HepG2 (cell line): Measurements from ENCODE around the gene LRRC27. TPM values are rescaled to one million over a fixed set of nuclear protein-coding genes. Genes with fewer than 3 reads are reported as not detected.

Source experiments
- ATAC-seq: fragments of 200-7000 bp; cut with Tn5 transposase; 3 replicates; pipeline ENCODE4 v1.9.1; 2020; ENCODE audit warnings: mild to moderate bottlenecking, moderate library complexity
- BruUV-seq: library from RNA; stranded (reverse); fragments of 400-500 nt; replicated peaks from 2 replicates; lab custom pipeline; 2021; lab: Mats Ljungman, UMichigan
- CTCF ChIA-PET: fragments of 300-600 bp; formaldehyde crosslinking; extraction: SDS; loops from one replicate; lab custom pipeline; 2021; ENCODE audit warnings: low total read pairs, inconsistent platforms, low intra/inter-chr PET ratio; lab: Yijun Ruan, JAX
- POLR2A ChIA-PET: fragments of 350-600 bp; sonication (Branson Sonifier 250); formaldehyde crosslinking; loops from one replicate; lab custom pipeline; 2020; ENCODE audit warnings: antibody characterized with exemption, inconsistent platforms; lab: Yijun Ruan, JAX
- DNase-seq: peaks from one replicate; pipeline ENCODE4 v3.0.0-alpha.2; 2015; ENCODE audit warnings: low spot score
- FAIRE-seq: peaks from 3 replicates; lab custom pipeline; 2011; peaks lifted over from hg19 to GRCh38; lab: Jason Lieb, UNC
- H2AFZ ChIP-seq: one replicate; pipeline ENCODE4 v1.6.1; 2011; ENCODE audit warnings: low read length, inconsistent platforms
- H3K27ac ChIP-seq: fragments of 300-600 bp; 3 replicates; pipeline ENCODE4 v1.8.0; 2011; ENCODE audit warnings: mixed run types, mild to moderate bottlenecking, mixed read lengths, low read length, inconsistent platforms; ENCODE audit not compliant: insufficient read depth; ENCODE audit errors: extremely low read length
- H3K27me3 ChIP-seq, 2 experiments: fragments of 200-600 bp in 1 of 2; 2 replicates in 1 of 2; 3 replicates in 1 of 2; pipeline versions ENCODE4 v1.6.0 to v1.8.0; 2011; ENCODE audit warnings: low read length in 2 of 2, mild to moderate bottlenecking in 2 of 2, moderate library complexity in 2 of 2, inconsistent platforms in 1 of 2; ENCODE audit not compliant: insufficient read depth in 2 of 2, control insufficient read depth in 1 of 2
- H3K36me3 ChIP-seq, 2 experiments: fragments of 200-600 bp in 1 of 2; replicated peaks in 1 of 2; 2 replicates in 1 of 2; 3 replicates in 1 of 2; pipeline versions ENCODE4 v1.5.1 to v1.8.0; 2011; ENCODE audit warnings: low read length in 2 of 2, inconsistent platforms in 1 of 2; ENCODE audit not compliant: insufficient read depth in 2 of 2, control insufficient read depth in 1 of 2
- H3K4me1 ChIP-seq: 2 replicates; pipeline ENCODE4 v1.5.1; 2012; ENCODE audit warnings: low read length, inconsistent platforms; ENCODE audit not compliant: insufficient read depth
- H3K4me2 ChIP-seq: 2 replicates; pipeline ENCODE4 v1.6.0; 2011; ENCODE audit warnings: low read depth, low read length, inconsistent platforms
- H3K4me3 ChIP-seq, 3 experiments: fragments of 200-600 bp in 1 of 3; sonication (generic), shearing (Covaris generic) in 1 of 3; replicated peaks in 1 of 3; 2 replicates each; pipeline ENCODE4 v1.5.1; 2011 to 2016; ENCODE audit warnings: low read length in 3 of 3, inconsistent platforms in 2 of 3, low read depth in 2 of 3, mild to moderate bottlenecking in 2 of 3, control low read depth in 1 of 3, mixed read lengths in 1 of 3; ENCODE audit not compliant: insufficient read depth in 1 of 3
- H3K79me2 ChIP-seq: one replicate; pipeline ENCODE4 v1.6.1; 2011; ENCODE audit warnings: low read length, inconsistent platforms; ENCODE audit not compliant: insufficient read depth
- H3K9ac ChIP-seq: 2 replicates; pipeline ENCODE4 v1.6.0; 2011; ENCODE audit warnings: mild to moderate bottlenecking, low read depth, low read length, inconsistent platforms; ENCODE audit not compliant: insufficient read depth
- H3K9me3 ChIP-seq: 2 replicates; pipeline ENCODE4 v1.5.1; 2012; ENCODE audit warnings: mild to moderate bottlenecking, low read length
- H4K20me1 ChIP-seq: 2 replicates; pipeline ENCODE4 v1.6.0; 2011; ENCODE audit warnings: inconsistent platforms, mild to moderate bottlenecking, low read length, moderate library complexity; ENCODE audit not compliant: insufficient read depth
- ARID4A ChIP-seq: sonication (generic); formaldehyde crosslinking; IDR thresholded peaks from 2 replicates; pipeline ENCODE4 v1.5.0; 2020; ENCODE audit warnings: mild to moderate bottlenecking, missing genetic modification reagents, borderline replicate concordance
- FOXO4 ChIP-seq: sonication (generic); formaldehyde crosslinking; conservative IDR thresholded peaks from 2 replicates; pipeline ENCODE4 v1.8.1; 2023; ENCODE audit warnings: missing genetic modification reagents
- GMEB1 ChIP-seq: sonication (generic); formaldehyde crosslinking; IDR thresholded peaks from 2 replicates; pipeline ENCODE4 v1.5.1; 2020; ENCODE audit warnings: missing genetic modification reagents, mild to moderate bottlenecking, borderline replicate concordance
- KDM5A ChIP-seq: fragments of 200-600 bp; sonication (generic); IDR thresholded peaks from 2 replicates; pipeline ENCODE4 v1.7.0; 2018; ENCODE audit warnings: antibody characterized with exemption, mild to moderate bottlenecking, low read length, borderline replicate concordance
- NR2C2 ChIP-seq: sonication (generic); formaldehyde crosslinking; IDR thresholded peaks from 2 replicates; pipeline ENCODE4 v1.4.0; 2020; ENCODE audit warnings: missing genetic modification reagents, mild to moderate bottlenecking, moderate library complexity, borderline replicate concordance
- SRSF4 ChIP-seq: fragments of 200-400 bp; formaldehyde crosslinking; IDR thresholded peaks from one replicate; pipeline ENCODE4 v1.6.1; 2018; ENCODE audit warnings: mild to moderate bottlenecking, low read depth, low read length, moderate library complexity; ENCODE audit not compliant: poor library complexity, severe bottlenecking
- ZNF207 ChIP-seq: fragments of 450-650 bp; IDR thresholded peaks from 2 replicates; pipeline ENCODE4 v1.6.1; 2016; ENCODE audit warnings: antibody characterized with exemption, borderline replicate concordance
- ZNF30 ChIP-seq: sonication (generic); formaldehyde crosslinking; IDR thresholded peaks from 2 replicates; pipeline ENCODE4 v1.5.0; 2020; ENCODE audit warnings: mild to moderate bottlenecking, missing genetic modification reagents
- ZNF576 ChIP-seq: sonication (generic); formaldehyde crosslinking; IDR thresholded peaks from 2 replicates; pipeline ENCODE4 v1.4.0; 2020; ENCODE audit warnings: mild to moderate bottlenecking, missing genetic modification reagents
- ZNF639 ChIP-seq: conservative IDR thresholded peaks from 2 replicates; pipeline ENCODE4 v1.6.1; 2018; ENCODE audit warnings: missing genetic modification reagents
- ZNF776 ChIP-seq: sonication (generic); formaldehyde crosslinking; IDR thresholded peaks from 2 replicates; pipeline ENCODE4 v1.4.0; 2020; ENCODE audit warnings: mild to moderate bottlenecking, missing genetic modification reagents
- ZNF850 ChIP-seq: sonication (generic); formaldehyde crosslinking; conservative IDR thresholded peaks from 2 replicates; pipeline ENCODE4 v1.9.0; 2021; ENCODE audit warnings: mild to moderate bottlenecking, missing genetic modification reagents
- ZNF883 ChIP-seq: sonication (generic); formaldehyde crosslinking; IDR thresholded peaks from 2 replicates; pipeline ENCODE4 v1.5.1; 2020; ENCODE audit warnings: mild to moderate bottlenecking, missing genetic modification reagents; ENCODE audit errors: not compliant biosample characterization
- WGBS: methylation state at CpG from one replicate; pipeline ENCODE4 v1.1.6; 2017; ENCODE audit warnings: low lambda C conversion rate; 5-methylcytosine and 5-hydroxymethylcytosine counted together
- in situ Hi-C: cut with HindIII; loops from 2 replicates; pipeline ENCODE4 v1.10.0; 2017; ENCODE audit warnings: low pct_unique_long_range_greater_than_20kb; ENCODE audit not compliant: extremely low pct_ligation_motif_present
- intact Hi-C: fragments of 100-400 bp; cut with micrococcal nuclease; formaldehyde crosslinking; loops from one replicate; pipeline ENCODE4 v1.10.0; 2022; ENCODE audit not compliant: unreplicated experiment
- polyA plus RNA-seq, 8 experiments: library from polyadenylated mRNA; depleted of rRNA in 3 of 8; stranded (reverse) in 7 of 8; unstranded in 1 of 8; fragments of >200 nt; fragmentation: Illumina TruSeq in 4 of 8; extraction: Trizol in 4 of 8; gene quantifications; 2 replicates each; pipeline versions ENCODE4 v1.2.1 to v1.2.3, GENCODE V29; 2011 to 2016; ENCODE audit warnings: low read depth in 4 of 8, missing spikeins in 1 of 8, mixed read lengths in 1 of 8; ENCODE audit not compliant: insufficient read depth in 1 of 8
- total RNA-seq, 5 experiments: library from RNA; depleted of rRNA; stranded (reverse); fragments of >200 nt; fragmentation: Illumina TruSeq; extraction: Trizol; gene quantifications; 2 replicates each; pipeline ENCODE4 v1.2.3, GENCODE V29; 2016; ENCODE audit warnings: low read depth in 1 of 5

Gene LRRC27
- total and polyA plus RNA-seq, 2 of the 13 experiments (the other 11 are each of a cell fraction or from before 2014, with no cell fraction given), result 4.2 to 4.6 TPM

- TF ChIP-seq GMEB1 (CRISPR knock-in tag) (no peak), ZNF639 (CRISPR knock-in tag) (no peak), SRSF4 (no peak), ZNF576 (CRISPR knock-in tag) (no peak)
- TF ChIP-seq, all 625 proteins: peak for 0
Measured at GRCh38 chr10:132326344-132326889, 5.6 kb upstream of the LRRC27 start (continued).

GRCh38 chr10:132326925-132327324 is 5.1 kb upstream of the LRRC27 start:
- H3K9me3 ChIP-seq, result no peaks in the 10 kb centered on the region
- ChIA-PET POLR2A (no interaction called here), CTCF (no interaction called here)
- no peak overlapping the region for H3K4me3 ChIP-seq
- H3K27me3 ChIP-seq, result no peaks in the 10 kb centered on the region; a peak in 1 of 5 replicates
- WGBS, result 95% methylated on average over 4 of the region's 4 CpGs
- H3K27ac ChIP-seq, result no peak overlapping the region
- no peaks in the 10 kb centered on the region; the same call in 1 of the 2 replicates for H4K20me1 ChIP-seq
- peaks cover 34% of the 10 kb centered on the region for H3K4me1 ChIP-seq
- no peak overlapping the region for H3K9ac ChIP-seq
- intact Hi-C loops (no loop called here), in situ Hi-C loops (no loop called here)
- DNase-seq (no peak), FAIRE-seq (no peak), ATAC-seq (no peak)
- TF ChIP-seq ZNF30 (CRISPR knock-in tag) (no peak), ZNF207 (no peak), ZNF850 (no peak), KDM5A (no peak), FOXO4 (CRISPR knock-in tag) (no peak), ARID4A (CRISPR knock-in tag) (no peak), ZNF776 (CRISPR knock-in tag) (no peak), ZNF883 (CRISPR knock-in tag) (no peak), NR2C2 (CRISPR knock-in tag) (no peak)
- BruUV-seq, result no TSS peak
- H3K36me3 ChIP-seq, result peaks cover 1 to 3% of the 10 kb centered on the region in 2 experiments; a peak in 1 of 5 replicates
- no peak overlapping the region for H3K4me2 ChIP-seq
- H3K79me2 ChIP-seq, result peaks cover 32% of the 10 kb centered on the region
- no peak overlapping the region for H2AFZ ChIP-seq
